Fibroblast of mammary gland (primary cell): Measurements from ENCODE around the gene TCAIM.

Experiments
- DNase-seq: peaks from one replicate; pipeline ENCODE4 v3.0.0-alpha.2; 2010; ENCODE audit warnings: low read depth
- H3K4me3 ChIP-seq: 2 replicates; pipeline ENCODE4 v1.5.1; 2011; ENCODE audit warnings: low read depth, mild to moderate bottlenecking, low read length, moderate library complexity; ENCODE audit not compliant: control insufficient read depth
- TF ChIP-seq, protein P1 (sequence below): conservative IDR thresholded peaks from 2 replicates; pipeline ENCODE4 v1.5.1; 2011; ENCODE audit warnings: low read depth, low read length, inconsistent platforms; ENCODE audit not compliant: control insufficient read depth, insufficient read depth

Gene TCAIM

DNA sequence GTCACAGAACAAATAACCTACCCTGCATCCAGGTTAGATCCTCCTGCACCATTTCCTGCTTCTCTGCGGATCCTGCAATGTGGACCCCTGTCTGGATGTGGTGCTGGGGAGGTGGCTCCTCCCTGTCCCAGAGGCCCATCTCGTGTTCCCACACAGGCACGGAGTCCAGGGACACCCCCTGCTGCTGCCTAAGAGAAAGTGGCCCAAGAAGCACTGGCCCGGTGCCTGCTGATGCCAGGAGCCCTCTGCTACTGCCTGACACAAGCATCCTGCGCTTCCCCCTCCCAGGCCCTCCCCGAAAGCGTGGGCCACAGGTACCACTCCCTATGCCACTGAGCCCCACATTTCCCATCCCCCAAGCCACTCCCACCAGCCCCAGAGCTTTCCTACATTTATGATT lies 90.3 kb downstream of the TCAIM start:
- no peak for DNase-seq
- no peak overlapping the region for H3K4me3 ChIP-seq
- TF ChIP-seq, protein P1, sequence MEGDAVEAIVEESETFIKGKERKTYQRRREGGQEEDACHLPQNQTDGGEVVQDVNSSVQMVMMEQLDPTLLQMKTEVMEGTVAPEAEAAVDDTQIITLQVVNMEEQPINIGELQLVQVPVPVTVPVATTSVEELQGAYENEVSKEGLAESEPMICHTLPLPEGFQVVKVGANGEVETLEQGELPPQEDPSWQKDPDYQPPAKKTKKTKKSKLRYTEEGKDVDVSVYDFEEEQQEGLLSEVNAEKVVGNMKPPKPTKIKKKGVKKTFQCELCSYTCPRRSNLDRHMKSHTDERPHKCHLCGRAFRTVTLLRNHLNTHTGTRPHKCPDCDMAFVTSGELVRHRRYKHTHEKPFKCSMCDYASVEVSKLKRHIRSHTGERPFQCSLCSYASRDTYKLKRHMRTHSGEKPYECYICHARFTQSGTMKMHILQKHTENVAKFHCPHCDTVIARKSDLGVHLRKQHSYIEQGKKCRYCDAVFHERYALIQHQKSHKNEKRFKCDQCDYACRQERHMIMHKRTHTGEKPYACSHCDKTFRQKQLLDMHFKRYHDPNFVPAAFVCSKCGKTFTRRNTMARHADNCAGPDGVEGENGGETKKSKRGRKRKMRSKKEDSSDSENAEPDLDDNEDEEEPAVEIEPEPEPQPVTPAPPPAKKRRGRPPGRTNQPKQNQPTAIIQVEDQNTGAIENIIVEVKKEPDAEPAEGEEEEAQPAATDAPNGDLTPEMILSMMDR = no peak

DNA sequence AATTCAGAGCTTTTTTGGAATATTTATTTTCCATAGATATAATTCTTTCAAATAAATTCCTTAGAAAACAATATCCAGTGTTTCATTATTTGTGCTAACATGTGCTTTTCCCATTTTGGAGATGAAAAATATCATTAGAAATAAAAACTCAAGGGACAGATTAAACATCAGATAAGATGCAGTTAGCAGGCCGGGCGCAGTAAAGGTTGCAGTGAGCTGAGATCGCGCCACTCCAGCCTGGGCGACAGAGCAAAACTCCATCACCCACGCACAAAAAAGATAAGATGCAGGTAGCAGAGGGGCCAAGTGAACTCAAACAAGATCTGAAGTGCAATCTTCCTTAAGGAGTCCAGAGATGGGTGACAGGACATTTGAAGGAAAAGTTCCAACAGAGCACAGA lies 90.9 kb downstream of the TCAIM start:
- no peak for DNase-seq
- TF ChIP-seq, protein P1 = no peak
- no peak overlapping the region for H3K4me3 ChIP-seq

DNA sequence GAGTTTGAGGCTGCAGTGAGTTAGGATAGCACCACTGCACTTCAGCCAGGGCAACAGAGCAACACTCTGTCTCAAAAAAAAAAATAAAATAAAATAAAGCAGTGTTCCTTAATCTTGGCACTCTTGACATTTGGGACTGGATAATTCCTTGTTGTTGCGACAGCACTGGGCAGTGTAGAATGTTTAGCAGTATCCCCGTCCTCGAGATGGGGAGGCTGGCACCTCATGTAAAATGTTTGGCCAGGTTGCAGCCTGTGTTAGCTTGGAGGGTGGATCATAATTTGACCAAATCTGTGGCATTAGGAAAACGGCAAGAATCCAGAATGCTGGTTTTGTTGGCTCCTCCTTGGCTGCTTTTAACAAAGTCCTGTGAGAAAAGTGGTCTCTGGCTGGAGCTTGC lies 91.9 kb downstream of the TCAIM start:
- no peak overlapping the region for H3K4me3 ChIP-seq
- no peak for DNase-seq
- TF ChIP-seq, protein P1 = no peak

DNA sequence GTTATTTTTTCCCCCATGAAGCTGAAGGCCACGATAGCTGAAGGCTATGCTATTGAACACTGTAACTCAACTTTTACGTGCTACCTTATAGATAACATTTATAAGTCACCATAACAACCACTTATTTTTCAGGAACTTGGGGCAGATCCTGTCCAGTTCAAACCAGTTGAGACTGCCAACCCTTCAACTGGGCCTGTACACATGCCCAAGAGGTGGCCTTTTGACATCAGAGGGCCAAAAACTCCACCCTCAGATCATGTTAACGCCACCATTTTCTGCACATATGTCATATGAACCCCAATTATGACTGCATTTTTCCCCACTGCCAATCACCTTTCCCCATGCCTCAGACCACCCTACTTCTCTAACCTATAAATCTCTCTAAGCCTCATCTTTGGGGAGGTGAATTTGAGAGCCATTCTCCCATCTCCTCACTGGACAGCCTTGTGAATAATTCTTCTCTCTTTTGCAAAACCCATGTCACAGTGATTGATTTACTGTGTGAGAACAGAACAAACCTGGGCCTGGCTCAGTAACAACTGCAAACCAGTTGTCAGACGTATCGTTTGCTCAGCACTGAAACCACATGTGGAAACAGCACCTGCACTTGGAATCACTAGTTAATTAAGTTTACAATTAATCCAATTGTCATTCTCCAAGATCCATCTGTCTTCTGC lies 96.4 kb downstream of the TCAIM start:
- DNase-seq = no peak
- TF ChIP-seq, protein P1 = no peak
- no peak overlapping the region for H3K4me3 ChIP-seq

DNA sequence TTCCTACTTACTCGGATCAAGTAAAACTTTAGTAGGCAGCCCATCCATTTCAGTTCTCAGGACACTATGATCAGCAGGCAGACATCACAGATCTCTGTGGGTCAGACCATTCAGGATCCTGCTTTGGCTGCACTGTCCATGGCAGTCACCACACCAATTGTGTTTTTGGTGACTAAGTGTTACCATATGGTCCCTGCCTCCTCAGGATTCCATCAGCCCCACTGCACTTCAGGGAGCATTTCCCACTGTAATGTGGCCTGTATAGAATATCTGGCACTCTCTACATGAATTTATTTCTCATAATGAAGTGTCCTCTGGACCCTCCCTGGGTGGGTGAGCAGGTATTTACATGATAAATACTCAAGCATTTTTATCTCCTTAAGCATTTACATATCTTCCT lies 97.6 kb downstream of the TCAIM start:
- DNase-seq = peak; percentile 5
- TF ChIP-seq, protein P1 = no peak
- H3K4me3 ChIP-seq = no peak overlapping the region

DNA sequence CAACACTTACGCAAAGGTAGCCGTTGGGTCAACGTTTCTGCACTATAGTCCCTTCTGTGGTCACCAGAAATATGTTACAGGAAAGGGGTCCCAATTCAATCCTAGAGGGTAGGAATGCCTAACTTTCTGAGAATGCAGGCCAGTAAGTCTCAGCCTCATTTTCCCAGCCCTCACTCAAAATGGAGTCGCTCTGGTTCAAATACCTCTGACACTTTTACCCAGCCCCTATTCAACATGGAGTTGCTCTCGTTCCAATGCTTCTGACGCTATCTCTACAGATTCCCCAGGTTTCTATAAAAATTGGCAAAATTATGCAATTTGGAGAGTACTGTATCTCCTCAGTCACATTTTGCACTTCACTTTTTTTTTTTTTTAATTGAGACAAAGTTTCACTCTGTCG lies 99.2 kb downstream of the TCAIM start:
- no peak for DNase-seq
- TF ChIP-seq, protein P1 = no peak
- no peak overlapping the region for H3K4me3 ChIP-seq
